WI38 (cell line): ENCODE data around the gene GRIN2D.

Experiments
- H3K4me3 ChIP-seq: 2 replicates; pipeline ENCODE4 v1.5.1; 2011; ENCODE audit warnings: low read depth, mild to moderate bottlenecking, control low read depth, low read length
- TF ChIP-seq, protein P1 (sequence below): IDR thresholded peaks from 2 replicates; pipeline ENCODE4 v1.5.1; 2012; ENCODE audit warnings: low read depth, mild to moderate bottlenecking, control low read depth, low read length

Gene GRIN2D

DNA sequence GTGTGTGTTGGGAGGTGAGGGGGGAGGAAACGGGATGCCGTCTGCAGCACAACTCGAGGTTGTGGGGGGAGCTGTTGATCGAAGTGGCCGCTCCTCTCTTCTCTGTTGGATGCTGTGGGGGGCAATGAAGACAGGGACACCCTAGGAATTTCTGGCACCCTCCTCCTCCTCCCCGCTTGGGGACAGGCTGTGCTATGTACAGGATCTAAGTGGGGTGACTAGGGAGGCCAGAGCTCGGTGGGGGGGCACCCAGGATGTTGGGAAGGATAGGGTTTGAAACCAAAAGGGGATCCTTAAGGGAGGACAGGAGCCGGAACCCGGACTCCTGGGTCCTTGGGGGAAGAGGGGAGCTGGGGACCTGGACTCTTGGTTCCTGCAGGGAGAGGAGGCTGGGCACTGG, 2.0 kb downstream of the GRIN2D start:
- H3K4me3 ChIP-seq: no peak overlapping the region
- TF ChIP-seq, protein P1, sequence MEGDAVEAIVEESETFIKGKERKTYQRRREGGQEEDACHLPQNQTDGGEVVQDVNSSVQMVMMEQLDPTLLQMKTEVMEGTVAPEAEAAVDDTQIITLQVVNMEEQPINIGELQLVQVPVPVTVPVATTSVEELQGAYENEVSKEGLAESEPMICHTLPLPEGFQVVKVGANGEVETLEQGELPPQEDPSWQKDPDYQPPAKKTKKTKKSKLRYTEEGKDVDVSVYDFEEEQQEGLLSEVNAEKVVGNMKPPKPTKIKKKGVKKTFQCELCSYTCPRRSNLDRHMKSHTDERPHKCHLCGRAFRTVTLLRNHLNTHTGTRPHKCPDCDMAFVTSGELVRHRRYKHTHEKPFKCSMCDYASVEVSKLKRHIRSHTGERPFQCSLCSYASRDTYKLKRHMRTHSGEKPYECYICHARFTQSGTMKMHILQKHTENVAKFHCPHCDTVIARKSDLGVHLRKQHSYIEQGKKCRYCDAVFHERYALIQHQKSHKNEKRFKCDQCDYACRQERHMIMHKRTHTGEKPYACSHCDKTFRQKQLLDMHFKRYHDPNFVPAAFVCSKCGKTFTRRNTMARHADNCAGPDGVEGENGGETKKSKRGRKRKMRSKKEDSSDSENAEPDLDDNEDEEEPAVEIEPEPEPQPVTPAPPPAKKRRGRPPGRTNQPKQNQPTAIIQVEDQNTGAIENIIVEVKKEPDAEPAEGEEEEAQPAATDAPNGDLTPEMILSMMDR: no peak

DNA sequence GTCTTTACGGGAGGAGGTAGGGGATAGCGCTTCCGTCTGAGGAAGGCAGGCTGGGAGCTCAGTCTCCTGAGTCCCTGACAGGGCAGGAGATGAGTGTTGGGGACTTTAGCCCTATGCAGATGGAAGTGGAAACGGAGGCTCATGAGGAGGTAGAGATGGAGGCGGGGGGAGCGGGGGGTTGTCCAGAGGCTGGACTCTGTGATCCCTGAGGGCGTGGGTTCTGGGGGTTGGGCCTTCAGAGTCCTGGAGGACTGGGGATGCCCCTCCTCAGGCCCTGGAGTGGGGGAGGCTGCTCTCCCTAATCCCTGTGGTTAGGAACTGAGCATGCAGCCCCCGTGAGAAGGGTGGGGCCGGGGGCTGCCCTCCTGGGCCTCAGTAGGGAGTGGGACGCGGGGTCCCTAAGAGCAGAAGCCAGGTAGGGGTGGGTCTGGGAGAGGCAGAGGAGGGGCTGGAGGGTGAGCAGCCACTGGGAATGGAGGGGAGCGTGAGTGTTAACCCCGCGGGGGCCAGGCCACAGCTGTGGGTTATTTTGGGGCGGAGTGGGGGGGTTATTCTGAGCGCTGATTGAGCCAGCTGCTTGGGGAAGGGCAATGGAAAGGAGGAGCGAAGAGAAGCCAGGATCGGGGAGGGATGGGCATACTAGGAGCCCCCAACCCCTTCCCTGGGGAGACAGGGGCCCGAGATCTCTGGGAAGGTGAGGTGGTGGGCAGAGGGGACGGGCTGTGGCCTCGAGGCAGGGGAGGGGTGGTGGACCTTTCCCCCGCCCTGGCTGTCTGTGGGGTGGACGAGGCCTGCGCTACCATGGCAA, 2.8 kb downstream of the GRIN2D start:
- no peak overlapping the region for H3K4me3 ChIP-seq
- TF ChIP-seq, protein P1: no peak

DNA sequence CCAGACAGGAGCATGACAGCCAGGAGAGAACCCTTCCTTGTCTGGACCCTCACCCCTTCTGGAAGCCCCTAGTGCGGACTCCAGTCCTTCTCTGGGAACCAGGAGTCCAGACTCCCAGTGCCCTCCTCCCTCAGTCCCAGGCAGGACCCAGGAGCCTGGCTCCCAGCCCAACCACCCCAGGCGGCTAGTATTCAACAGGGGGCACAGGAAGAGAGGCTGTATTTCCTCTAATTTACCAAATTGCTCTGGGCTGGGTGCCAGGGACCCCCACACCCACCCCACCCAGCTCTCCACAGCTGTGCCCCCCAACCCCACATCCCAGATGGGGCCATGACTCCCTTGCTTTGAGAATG, 3.3 kb downstream of the GRIN2D start:
- no peak overlapping the region for H3K4me3 ChIP-seq
- TF ChIP-seq, protein P1: no peak

DNA sequence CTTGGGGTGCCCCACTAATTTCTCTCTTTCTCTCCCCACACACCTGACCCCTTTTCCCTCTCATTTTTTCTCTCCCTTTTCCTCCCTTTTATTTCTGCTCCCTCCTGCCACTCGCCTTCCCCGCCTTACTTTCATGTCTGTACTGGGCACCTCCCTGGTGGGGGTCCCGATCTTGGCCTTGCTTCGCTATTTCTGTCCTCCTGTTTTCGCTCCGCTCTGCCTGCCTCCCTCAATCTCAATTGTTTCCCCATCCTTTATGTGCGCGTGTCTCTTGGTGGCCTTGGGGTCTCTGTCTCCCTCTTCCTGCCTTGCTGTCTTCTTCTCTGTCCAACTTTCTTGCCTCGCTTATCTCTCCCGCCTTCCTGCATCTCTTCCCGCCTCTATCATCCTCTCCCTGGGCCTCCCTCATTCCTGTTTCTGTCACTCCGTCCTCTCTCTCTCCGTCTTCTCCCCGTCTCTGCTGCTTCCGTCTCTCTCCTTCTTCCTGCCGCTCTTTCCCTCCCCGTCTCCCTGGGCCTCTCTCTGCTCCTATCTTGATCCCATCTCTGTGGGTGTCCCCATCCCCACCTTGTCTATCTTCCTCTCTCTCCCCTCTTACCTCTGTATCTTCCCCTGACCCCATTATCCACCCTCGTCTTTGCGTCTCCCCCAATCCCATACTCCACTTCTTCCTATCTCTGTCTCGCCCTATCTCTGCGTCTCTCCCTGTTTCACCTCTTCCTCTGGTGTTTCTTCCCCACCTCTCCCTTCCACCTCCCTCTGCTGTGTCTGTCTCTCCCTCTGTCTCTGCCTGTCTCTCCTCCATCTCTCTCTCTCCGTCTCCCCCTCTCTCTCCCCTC, 4.0 kb downstream of the GRIN2D start:
- TF ChIP-seq, protein P1: no peak
- no peak overlapping the region for H3K4me3 ChIP-seq

DNA sequence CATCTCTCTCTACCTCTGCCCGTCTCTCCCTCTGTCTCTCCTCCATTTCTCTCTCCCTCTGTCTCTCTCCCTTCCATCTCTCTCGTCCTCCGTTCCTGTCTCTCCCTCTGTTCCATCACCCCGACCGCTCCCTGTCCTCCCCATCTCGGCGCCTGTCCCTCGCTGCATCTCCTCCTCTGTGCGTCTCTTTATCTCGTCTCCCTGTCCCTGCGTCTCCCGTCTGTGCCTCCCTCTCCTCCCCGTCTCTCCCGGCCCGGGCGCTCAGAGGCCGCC, 4.6 kb downstream of the GRIN2D start:
- TF ChIP-seq, protein P1: no peak
- no peak overlapping the region for H3K4me3 ChIP-seq

DNA sequence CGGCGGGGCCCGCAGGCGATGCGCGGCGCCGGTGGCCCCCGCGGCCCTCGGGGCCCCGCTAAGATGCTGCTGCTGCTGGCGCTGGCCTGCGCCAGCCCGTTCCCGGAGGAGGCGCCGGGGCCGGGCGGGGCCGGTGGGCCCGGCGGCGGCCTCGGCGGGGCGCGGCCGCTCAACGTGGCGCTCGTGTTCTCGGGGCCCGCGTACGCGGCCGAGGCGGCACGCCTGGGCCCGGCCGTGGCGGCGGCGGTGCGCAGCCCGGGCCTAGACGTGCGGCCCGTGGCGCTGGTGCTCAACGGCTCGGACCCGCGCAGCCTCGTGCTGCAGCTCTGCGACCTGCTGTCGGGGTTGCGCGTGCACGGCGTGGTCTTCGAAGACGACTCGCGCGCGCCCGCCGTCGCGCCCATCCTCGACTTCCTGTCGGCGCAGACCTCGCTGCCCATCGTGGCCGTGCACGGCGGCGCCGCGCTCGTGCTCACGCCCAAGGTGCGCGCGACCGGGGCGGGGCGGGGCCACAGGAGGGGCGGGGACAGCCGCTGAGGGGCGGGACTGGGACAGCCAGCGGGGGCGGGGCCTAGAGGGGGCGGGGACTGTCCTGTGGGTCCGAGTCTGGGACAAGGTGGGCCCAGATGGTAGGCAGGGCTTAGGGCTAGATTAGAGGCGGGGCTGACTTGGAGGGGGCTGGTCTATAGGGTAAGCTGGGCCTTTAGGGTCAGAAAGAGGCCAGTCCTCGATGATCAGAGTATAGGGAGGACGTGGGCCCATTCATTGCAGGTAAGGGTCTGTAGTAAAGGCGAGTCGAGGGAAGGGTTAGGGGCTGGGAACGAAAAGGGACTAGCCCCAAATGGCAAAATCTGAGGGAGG, 5.1 kb downstream of the GRIN2D start:
- no peak overlapping the region for H3K4me3 ChIP-seq
- TF ChIP-seq, protein P1: no peak
